SW 1271 (cell line): ENCODE results near the gene PROM2.
A peak's percentile ranks its signal among the peaks of the same experiment; 100 is the strongest.
"Not testable (repeated sequence)": the region's sequence is repeated elsewhere in the genome, so short reads cannot be mapped to it uniquely, and the experiment has no call there.

Source experiments
- DNase-seq, 2 experiments: peaks; one replicate each; lab custom pipeline; 2025; lab: John Stamatoyannopoulos, UW

PROM2 gene

GRCh38 chr2:95269036-95269680, 5.1 kb upstream of the PROM2 start:
- DNase-seq: no peak

GRCh38 chr2:95269745-95270144, 4.5 kb upstream of the PROM2 start:
- DNase-seq: not testable (repeated sequence)

- DNase-seq: no peak
These were observed 3.6 kb upstream of the PROM2 start for GRCh38 chr2:95270541-95271081.

GRCh38 chr2:95271381-95271971, 2.8 kb upstream of the PROM2 start:
- DNase-seq: no peak

- DNase-seq: no peak
These were observed 1.9 kb upstream of the PROM2 start for GRCh38 chr2:95272299-95272751.

GRCh38 chr2:95272781-95273180, 1.5 kb upstream of the PROM2 start:
- no peak for DNase-seq

GRCh38 chr2:95273566-95274290, 521 bp upstream of the PROM2 start:
- no peak for DNase-seq

- DNase-seq: no peak
These were observed 884 bp downstream of the PROM2 start for GRCh38 chr2:95275151-95275515.

- no peak for DNase-seq
These were observed 1.5 kb downstream of the PROM2 start for GRCh38 chr2:95275601-95276243.

GRCh38 chr2:95276244-95276887, 2.1 kb downstream of the PROM2 start:
- no peak for DNase-seq

- DNase-seq: no peak
These were observed 2.6 kb downstream of the PROM2 start for GRCh38 chr2:95276888-95277245.

- DNase-seq: peak in 1 of 2 experiments; percentile 17
These were observed 3.1 kb downstream of the PROM2 start for GRCh38 chr2:95277246-95277906.

- DNase-seq: peak; percentile 57 to 69
These were observed 3.8 kb downstream of the PROM2 start for GRCh38 chr2:95278051-95278471.

GRCh38 chr2:95278637-95279225, 4.5 kb downstream of the PROM2 start:
- DNase-seq: no peak

- DNase-seq: no peak
These were observed 5.3 kb downstream of the PROM2 start for GRCh38 chr2:95279435-95280035.

- no peak for DNase-seq
These were observed 6.8 kb downstream of the PROM2 start for GRCh38 chr2:95281071-95281470.

- DNase-seq: no peak
These were observed 7.5 kb downstream of the PROM2 start for GRCh38 chr2:95281786-95282185.

GRCh38 chr2:95282458-95282857, 8.2 kb downstream of the PROM2 start:
- DNase-seq: no peak

- DNase-seq: no peak
These were observed 9.3 kb downstream of the PROM2 start for GRCh38 chr2:95283562-95283961.

- DNase-seq: no peak
These were observed 10.8 kb downstream of the PROM2 start for GRCh38 chr2:95284886-95285541.
